Measurements from ENCODE around the gene PLEKHA6. TPM values are rescaled to one million over a fixed set of nuclear protein-coding genes. Genes with fewer than 3 reads are reported as not detected.

The PLEKHA6 gene
- total and polyA plus RNA-seq, 2 experiments from 2014 or later, result 2.8 to 6.2 TPM

DNA sequence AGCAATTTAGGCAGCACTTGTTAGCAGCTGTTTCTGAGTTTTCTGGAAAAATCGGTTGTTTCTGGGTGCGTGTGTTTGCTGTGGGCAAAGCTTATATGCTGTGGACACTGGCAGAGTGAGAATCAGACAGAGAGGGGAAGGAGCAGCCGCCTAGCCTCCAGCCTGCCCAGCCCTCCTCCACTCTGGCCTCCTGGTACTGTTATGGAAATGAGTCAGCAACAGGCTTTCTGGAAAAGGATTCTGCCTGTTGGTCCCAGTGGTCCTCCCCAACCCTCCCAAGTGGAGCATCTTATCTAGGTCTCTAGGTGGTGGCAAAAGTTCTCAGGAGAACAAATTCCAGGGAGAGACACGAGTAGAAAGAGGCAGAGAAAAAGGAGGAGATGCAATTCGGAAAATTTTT, 103.8 kb downstream of the PLEKHA6 start (continued):
- TF ChIP-seq, protein P1, sequence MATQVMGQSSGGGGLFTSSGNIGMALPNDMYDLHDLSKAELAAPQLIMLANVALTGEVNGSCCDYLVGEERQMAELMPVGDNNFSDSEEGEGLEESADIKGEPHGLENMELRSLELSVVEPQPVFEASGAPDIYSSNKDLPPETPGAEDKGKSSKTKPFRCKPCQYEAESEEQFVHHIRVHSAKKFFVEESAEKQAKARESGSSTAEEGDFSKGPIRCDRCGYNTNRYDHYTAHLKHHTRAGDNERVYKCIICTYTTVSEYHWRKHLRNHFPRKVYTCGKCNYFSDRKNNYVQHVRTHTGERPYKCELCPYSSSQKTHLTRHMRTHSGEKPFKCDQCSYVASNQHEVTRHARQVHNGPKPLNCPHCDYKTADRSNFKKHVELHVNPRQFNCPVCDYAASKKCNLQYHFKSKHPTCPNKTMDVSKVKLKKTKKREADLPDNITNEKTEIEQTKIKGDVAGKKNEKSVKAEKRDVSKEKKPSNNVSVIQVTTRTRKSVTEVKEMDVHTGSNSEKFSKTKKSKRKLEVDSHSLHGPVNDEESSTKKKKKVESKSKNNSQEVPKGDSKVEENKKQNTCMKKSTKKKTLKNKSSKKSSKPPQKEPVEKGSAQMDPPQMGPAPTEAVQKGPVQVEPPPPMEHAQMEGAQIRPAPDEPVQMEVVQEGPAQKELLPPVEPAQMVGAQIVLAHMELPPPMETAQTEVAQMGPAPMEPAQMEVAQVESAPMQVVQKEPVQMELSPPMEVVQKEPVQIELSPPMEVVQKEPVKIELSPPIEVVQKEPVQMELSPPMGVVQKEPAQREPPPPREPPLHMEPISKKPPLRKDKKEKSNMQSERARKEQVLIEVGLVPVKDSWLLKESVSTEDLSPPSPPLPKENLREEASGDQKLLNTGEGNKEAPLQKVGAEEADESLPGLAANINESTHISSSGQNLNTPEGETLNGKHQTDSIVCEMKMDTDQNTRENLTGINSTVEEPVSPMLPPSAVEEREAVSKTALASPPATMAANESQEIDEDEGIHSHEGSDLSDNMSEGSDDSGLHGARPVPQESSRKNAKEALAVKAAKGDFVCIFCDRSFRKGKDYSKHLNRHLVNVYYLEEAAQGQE (IDR thresholded peaks at IDR 0.05; ENCODE audit: unreplicated experiment), result no peak
- TF ChIP-seq EZH2phosphoT487 (IDR thresholded peaks at IDR 0.05; ENCODE audit: unreplicated experiment), result no peak
- no peak for TF ChIP-seq NANOG (IDR thresholded peaks at IDR 0.05; ENCODE audit: borderline replicate concordance)

DNA sequence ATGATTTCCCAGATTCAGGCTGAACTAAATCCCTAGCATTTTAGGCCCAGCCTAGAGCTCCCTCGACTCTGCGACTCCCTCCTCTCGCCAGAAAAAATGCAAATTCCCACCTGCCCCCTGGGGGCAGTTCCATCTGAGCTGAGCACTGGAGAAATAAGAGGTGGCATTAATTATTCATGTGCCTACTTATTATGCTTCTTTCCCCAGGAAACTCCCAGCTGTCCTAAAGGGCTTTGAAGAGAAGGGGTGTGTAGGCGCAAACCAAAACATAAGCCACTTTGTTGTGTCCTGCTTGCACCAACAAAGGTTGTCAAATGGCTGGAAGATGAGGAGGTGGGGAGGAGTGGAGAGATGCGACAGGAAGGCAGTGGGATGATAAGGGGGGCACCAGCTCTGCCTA, 104.5 kb downstream of the PLEKHA6 start:
- Histone ChIP-seq H4K20me1 (replicated peaks; ENCODE audit: insufficient read depth) (no peaks in the 10 kb centered on the region), H3K27ac (ENCODE audit: low read depth) (peak overlapping the region; percentile 71), H3K9me2 (ENCODE audit: insufficient read depth) (no peaks in the 10 kb centered on the region), H3K4me1 (ENCODE audit: insufficient read depth) (peaks cover 33% of the 10 kb centered on the region), H3K36me3 (ENCODE audit: insufficient read depth) (no peaks in the 10 kb centered on the region), H3K79me2 (replicated peaks; ENCODE audit: insufficient read depth) (no peaks in the 10 kb centered on the region), H3K4me3 (peak overlapping the region; percentile 33), H2AFZ (no peak overlapping the region), H3F3A (replicated peaks; ENCODE audit: low read depth) (peaks cover 5% of the 10 kb centered on the region; the same call in 1 of the 2 replicates), H3K4me2 (peak overlapping the region; percentile 59), H3K27me3 (ENCODE audit: insufficient read depth) (no peaks in the 10 kb centered on the region)
- peaks cover 15% of the 10 kb centered on the region for H3K27me3 Mint-ChIP-seq (ENCODE audit: insufficient read depth, low read depth, poor library complexity)
- ATAC-seq (peak; percentile 53), DNase-seq (ENCODE audit: low spot score) (peak; percentile 80)
- H3K27ac Mint-ChIP-seq, result peak overlapping the region; percentile 88
- TF ChIP-seq, protein P1 (IDR thresholded peaks at IDR 0.05; ENCODE audit: unreplicated experiment), result no peak
- no peak for TF ChIP-seq STAT1 (IDR thresholded peaks at IDR 0.05; ENCODE audit: unreplicated experiment)
- TF ChIP-seq JUNB (IDR thresholded peaks at IDR 0.05; ENCODE audit: unreplicated experiment), result no peak
- TF ChIP-seq NANOG (IDR thresholded peaks at IDR 0.05; ENCODE audit: borderline replicate concordance), result 0 out of 2 replicates have a peak, but pooled peaks have one; percentile 16
- H3K4me1 Mint-ChIP-seq, result peaks cover 60% of the 10 kb centered on the region
- no peaks in the 10 kb centered on the region for H3K9me3 Mint-ChIP-seq
- H3K4me3 Mint-ChIP-seq, result peak overlapping the region; percentile 49
- H3K36me3 Mint-ChIP-seq (ENCODE audit: low read depth), result peaks cover 18% of the 10 kb centered on the region; the same call in 2 of the 3 replicates

All from GM23338 (cell line).